Retina (tissue), 1 donor: ENCODE measurements around the gene EXPH5.
A peak's percentile ranks its signal among the peaks of the same experiment; 100 is the strongest.

ENCODE experiments used
- DNase-seq: peaks from one replicate; pipeline ENCODE4 v3.0.0-alpha.2; 2016

Gene EXPH5

DNA sequence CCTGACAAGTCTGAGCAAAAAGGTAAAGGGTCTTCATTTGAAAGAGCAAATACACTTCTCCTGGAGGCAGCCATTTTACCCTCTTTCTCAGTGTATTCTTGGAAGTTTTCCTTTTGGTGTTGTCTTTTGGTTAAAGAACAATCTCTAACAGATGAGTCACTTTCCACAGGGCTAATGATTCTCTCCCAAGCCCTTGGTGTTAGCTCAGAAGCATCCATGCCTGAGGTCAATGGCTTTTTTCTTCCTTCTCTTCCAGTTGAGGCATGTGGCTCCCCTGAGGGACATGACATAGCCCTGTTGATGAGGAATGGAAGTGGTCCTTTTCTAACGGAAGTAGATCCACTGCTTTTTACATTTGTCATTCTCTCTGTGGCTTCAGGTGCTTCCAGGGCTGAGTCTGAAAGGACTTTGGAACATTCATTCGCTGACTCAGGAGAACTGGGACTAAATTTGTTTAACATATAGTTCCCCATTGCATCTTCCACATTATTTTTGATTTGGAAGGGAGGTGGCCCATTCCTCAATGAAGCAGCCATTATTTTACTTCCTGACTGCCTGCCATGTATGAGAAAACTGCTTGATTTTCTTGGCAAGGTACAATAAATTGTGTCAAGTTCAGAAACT is 81.6 kb downstream of the EXPH5 start:
- DNase-seq = no peak

DNA sequence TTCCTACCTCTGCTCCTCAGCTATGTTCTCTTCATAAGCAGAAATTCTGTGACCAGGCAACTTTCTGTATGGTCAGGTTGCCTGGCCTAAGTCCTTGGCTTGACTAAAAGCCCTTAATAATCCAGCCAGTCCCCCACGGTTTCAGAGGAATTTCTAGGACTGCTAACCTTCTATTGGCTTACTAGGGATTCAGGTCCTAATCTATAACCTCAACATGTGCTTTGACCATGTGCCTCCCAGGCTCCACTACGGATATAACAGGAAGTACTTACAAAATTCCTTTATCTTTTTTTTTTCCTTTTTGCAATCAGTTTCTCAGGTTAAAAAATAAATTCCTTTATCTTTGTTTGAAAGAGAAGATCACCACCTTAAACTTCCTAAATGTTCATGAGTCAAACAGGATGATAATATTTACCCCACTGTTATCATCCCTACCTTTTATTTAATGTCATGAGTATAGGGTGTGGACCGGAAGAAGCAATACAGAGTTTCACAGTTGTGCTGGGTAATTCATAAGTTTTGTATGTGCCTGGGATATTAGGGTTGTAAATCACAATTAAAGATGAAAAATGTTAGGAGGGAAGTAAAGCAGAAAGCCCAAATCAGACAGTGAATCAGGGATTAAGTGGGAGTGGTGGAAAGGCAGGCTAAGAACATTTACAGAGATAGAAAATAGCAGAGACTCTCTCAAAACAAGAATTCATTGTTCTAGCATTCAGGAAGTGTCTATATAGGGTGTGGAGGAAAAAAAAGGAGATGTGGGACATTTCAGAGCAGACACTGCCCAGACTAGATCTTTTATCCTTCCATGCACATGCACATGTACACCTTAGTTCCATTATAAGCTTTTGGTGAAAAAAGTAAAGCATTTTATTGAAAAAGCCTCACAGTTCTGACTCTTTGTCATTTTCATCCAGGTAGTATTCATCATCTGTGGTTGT is 84.6 kb downstream of the EXPH5 start:
- DNase-seq = no peak

- no peak for DNase-seq
These were observed 92.2 kb downstream of the EXPH5 start for GRCh38 chr11:108501396-108501795.

DNA sequence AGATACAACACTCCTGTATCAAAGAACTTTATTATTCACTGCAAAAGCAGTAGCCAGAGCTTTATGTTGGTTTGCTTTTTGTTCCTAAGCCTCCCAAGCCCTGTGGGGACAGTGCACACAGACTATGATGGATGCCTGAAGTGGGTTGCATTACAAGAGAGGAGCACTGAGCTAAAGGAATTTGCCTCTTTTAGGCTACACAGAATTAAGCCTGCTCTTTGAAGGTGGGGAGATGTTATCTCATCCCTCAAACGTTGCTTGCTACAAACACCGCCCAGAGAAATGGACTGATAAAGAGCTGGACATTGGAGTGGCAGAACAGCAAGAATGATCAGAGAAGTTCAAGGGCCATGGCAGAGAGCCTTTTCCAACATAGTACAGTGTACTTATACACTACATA is 92.8 kb downstream of the EXPH5 start:
- no peak for DNase-seq

DNA sequence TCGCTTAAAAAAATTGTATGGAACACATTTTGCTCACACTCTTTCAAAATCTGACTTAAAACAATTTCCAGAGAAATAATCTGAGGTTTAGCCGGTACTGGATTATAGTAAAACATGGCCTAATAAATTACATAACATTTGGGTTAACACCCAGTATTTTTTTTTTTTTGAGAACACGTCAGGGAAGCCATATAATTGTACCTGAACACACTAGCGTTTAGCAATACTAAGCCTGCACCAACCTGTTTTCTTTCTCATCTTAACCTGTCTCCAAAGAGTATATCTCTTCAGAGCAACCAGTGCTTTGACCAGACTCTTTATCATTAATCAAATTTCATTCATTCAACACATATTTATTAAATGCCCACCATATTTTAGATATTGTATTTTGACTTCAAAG is 93.4 kb downstream of the EXPH5 start:
- no peak for DNase-seq

- peak; percentile 4 for DNase-seq
These were observed 94.7 kb downstream of the EXPH5 start for GRCh38 chr11:108498816-108499408.

GRCh38 chr11:108498046-108498815 is 95.3 kb downstream of the EXPH5 start, which contains the start of gene POGLUT3:
POGLUT3 (minus strand) TSS chr11:108498384; CDS start chr11:108498366, 18 bp downstream.
- peak; percentile 81 for DNase-seq

DNA sequence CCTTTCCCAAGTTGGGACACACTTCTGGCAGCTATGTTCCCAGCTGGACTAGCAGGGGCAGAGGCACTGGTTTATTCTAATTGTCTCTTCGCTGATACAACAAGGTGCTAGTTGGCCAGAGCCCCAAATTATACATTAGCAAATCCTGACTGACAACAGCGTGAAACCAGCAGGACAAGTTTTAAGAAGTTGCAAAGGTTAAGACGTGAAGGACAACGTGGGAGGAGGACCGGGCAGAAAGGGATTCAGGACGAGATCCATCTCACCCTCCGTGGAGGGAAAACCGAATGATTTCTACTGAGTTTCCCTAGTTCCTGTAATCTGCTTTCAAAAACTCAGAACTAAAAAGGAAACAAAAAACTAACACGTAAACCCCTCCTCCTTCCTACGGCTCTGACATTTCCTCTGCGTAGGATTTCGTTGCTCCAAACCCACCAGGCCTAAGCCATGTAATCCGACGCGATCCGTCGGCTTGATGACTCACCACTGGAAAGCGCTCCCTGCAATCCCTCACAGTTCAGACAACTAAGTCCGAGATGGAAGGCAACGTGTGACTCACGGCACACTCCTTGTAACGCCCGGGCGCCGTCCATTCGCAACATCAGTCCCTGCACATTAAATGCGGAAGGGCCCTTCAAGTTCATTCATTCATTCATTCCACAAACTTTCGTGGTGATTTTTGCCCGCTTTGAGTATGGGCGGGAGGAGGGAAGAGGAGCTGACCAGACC is 96.1 kb downstream of the EXPH5 start:
- DNase-seq = peak; percentile 87

- peak; percentile 31 for DNase-seq
These were observed 96.8 kb downstream of the EXPH5 start for GRCh38 chr11:108496643-108497256.

- no peak for DNase-seq
These were observed 98.2 kb downstream of the EXPH5 start for GRCh38 chr11:108495326-108495725.

DNA sequence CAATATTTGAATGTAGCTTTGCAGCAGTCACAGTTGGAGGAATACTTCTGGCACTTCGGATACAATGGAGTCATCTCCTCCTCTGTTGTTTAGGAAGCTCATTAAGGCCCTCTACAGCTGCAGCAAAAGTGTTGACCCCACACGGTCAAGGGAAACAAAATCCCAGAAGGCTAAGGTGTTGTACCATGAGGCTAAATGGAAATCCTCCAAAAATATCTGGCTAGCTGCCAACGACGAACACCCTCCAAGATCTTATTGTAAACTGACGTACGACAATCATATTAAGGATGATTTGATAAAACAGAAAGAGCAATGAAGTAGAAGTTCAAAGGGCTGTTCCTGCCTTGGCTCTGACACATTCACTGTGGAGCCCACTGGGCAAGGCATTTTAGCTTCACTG is 99.4 kb downstream of the EXPH5 start:
- peak; percentile 15 for DNase-seq

- DNase-seq = no peak
These were observed 101.6 kb downstream of the EXPH5 start for GRCh38 chr11:108491936-108492335.

DNA sequence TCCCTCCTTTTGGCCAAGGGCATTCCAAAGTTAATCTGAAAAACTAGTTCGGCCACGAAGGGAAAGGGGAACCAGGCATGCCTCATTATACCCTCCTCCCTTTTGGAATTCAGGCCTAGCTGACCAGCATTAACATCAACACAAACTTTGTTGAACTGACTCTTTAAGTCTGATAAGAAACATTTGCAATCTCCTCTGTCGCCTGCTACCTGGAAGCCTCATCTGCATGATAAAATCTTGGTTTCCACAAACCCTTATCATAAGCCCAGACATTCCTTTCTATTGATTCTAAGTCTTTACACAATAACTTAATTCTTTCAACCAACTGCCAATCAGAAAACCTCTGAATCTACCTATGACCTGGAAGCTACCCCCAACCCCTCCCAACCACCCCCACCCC is 106.7 kb downstream of the EXPH5 start:
- no peak for DNase-seq

GRCh38 chr11:108486331-108486730 is 107.2 kb downstream of the EXPH5 start:
- DNase-seq = no peak

- DNase-seq = no peak
These were observed 110.4 kb downstream of the EXPH5 start for GRCh38 chr11:108483163-108483562.

DNA sequence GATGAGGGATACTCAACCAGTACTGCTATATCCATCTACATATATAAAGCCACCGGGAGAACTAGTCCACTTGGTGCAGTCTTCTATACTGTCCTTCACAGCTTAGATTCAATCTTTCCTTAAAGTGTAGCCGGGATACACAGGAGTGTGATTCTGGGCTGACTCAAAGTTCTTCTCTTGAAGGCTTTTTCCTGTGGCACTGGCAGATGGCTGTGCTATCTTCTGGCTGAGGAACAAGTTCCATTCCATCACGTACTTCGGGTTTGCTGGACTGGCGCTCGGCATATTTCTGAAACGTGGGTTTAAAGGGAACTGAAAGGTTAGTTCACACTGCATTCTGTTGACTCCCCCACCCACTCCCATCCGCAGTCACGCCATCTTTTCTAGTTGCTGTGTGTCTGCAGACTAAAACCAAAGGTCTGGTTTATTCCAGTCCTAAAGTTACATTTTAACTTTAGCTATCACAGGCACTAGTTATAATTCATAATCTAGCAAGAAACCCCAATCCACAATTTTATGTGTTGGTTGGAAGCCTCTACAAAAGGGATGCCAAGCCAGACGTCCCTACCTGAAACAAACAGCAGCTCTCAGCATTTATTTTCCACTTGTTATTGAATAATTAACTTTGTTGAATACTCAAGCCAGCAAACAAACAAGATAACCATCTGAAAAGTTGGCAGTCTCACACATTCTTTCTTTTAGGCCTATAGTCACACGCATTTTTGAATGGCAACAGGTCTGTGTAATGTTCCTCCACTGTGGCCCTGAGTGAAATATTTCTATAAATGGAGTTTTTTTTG is 118.7 kb downstream of the EXPH5 start:
- no peak for DNase-seq

DNA sequence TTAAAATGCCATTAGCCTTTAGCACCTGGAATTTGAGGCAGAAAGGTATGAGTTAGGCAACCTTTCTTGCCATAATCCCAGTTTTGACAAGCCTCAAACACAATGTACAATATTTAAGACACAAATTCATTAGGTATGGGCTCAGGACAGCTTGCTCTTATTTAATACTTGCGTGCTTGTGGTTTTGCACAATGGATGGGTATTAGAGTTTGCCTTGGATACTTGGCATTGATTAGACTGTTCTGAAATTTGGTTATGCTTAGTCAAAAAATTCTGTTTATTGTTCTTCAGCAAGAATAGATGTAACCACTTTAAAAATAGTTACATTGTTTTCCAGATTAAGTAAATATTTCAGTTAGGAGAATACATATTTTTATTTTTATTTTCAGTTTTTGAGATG is 120.9 kb downstream of the EXPH5 start:
- DNase-seq = no peak

- DNase-seq = no peak
These were observed 125.1 kb downstream of the EXPH5 start for GRCh38 chr11:108468478-108468864.

GRCh38 chr11:108467091-108467823 is 126.3 kb downstream of the EXPH5 start, which contains the start of gene C11orf65:
C11orf65 (minus strand) TSS chr11:108467529; CDS start chr11:108461559, 5,970 bp downstream.
- peak; percentile 97 for DNase-seq

DNA sequence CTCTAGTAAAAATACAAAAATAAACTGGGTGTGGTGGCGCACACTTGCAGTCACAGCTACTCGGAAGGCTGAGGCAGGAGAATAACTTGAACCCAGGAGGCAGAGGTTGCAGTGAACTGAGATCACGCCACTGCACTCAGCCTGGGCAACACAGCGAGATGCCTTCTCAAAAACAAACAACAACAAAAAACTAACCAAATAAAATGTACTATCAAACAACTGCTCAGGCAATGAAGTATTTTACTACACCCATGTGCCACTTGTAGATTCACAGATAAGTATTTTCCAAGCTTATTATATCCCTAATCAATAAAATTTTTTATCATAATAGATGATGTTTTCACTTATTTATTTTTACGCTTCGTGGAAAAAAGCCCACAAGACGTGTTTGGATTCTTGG is 127.2 kb downstream of the EXPH5 start:
- DNase-seq = peak; percentile 6
